EL (cell line): ENCODE measurements around the gene LYSMD4.
A peak's percentile ranks its signal among the peaks of the same experiment; 100 is the strongest.
"Not testable (repeated sequence)": the region's sequence is repeated elsewhere in the genome, so short reads cannot be mapped to it uniquely, and the experiment has no call there.

Source experiments
- DNase-seq: peaks from one replicate; pipeline ENCODE4 v3.0.0-alpha.2; 2016

LYSMD4 gene

DNA sequence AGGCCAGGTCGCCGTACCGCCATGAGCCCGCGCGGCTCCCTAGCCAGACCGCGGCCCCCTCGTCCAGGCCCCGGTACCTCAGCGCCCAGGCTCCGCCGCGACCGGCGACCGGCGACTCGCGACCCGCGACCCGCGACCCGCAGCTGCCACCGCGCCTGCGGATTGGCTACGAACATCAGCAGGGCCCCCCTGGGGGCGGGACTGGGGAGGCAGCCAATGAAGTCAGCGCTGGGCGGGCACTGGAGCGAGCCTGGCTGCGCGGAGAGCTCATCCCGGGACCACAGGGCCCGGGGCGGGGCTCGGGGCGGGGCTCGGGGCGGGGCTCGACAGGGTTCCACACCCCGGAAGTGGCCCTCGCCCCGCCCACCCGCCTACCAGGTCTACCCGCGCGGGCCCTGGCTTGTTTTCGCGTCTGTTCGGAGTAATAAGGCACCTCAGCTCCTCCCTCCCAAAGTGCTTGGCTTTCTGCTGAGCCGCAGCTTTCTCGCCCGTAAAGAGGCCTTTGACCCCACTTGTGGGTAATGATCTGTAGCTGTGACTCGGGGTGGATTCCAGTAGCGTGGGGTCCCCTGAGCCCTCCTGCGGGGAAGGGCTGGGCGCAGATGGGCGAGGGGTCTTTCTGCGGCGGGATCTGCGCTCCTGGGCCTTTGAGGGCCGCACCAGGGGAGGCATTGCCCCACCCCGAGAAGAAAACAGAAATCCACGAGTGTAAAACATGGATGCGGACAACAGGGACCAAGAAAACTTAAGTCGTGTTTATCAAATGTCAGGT is at the start of gene LYSMD4:
Gene LYSMD4, minus strand, starts transcription at position 170 of the 772 bp plus-strand sequence. CDS start 1,438 bp downstream, outside the sequence.
- peak; percentile 94 for DNase-seq

GRCh38 chr15:99782029-99782428 is 48.8 kb upstream of the LYSMD4 start:
- not testable (repeated sequence) for DNase-seq

- no peak for DNase-seq
These were observed 43.9 kb upstream of the LYSMD4 start for GRCh38 chr15:99777144-99777543.

DNA sequence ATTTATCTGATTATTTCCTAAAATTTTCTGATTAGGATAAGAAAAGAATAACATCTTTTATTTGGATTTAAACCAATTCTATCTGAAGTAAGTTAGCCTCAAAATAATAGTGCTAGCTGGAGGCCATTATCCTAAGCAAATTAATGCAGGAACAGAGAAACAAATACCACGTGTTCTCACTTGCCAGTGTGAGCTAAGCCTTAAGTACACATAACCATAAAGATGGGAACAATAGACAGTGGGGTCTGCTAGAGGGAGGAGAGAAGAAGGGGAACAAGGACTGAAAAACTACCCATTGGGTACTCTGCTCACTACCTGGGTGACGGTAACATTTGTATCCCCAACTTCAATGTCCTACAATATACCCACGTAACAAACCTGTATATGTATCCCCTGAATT is 31.3 kb upstream of the LYSMD4 start:
- no peak for DNase-seq

- DNase-seq: no peak
These were observed 30.6 kb upstream of the LYSMD4 start for GRCh38 chr15:99763827-99764226.

DNA sequence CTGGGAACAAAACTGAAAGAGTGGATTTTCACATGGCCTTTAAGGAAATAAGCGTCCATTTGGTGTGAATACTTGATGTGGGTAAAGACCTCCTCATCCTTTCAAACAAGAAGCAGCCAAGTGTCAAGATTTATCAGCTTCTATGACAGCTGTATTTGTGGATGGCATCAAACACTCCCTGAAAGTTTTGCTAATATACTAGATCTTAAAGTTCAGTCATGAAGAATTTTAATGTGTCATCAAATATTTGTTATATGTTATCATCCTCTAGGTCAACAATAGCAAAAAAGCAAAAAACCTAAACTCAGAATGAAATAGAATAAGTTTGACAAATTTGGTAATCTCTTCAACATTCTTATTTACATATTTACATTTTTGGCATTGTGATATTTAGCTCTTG is 29.1 kb upstream of the LYSMD4 start:
- DNase-seq: peak; percentile 20

DNA sequence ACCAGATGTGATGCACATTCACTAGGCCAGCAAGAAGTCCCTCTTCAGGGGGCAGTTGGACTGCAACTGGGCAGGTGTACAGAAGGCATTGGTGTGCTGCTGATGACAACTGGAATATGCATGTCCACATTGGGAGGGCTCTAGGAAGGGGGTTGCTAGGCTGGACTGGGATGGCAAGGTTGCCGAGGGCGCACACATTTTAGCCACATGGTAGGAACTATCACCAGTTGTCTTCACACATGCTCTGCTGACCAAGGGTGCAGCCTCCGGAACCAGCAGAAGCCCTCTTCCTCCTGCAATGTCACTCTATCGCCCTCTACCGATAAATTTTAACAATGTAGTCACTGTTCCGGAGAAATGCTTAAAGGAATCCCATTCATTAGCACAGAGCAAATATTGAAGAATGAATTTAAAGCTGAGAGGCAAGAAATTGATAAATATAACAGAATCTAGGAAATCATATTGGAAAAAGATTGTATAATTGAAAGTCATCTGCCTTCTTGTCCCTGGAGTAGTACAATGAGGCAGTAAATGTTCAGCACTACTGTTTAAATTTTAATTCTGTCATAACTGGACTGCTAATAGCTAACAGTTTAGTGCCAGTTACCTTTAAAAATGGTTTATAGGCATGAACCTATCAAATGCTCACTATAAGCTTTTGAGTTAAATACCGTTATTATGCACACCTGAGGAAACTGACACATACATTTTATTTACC is 22.6 kb upstream of the LYSMD4 start:
- peak; percentile 68 for DNase-seq

GRCh38 chr15:99753066-99753465 is 19.8 kb upstream of the LYSMD4 start:
- no peak for DNase-seq

GRCh38 chr15:99752556-99752955 is 19.3 kb upstream of the LYSMD4 start:
- no peak for DNase-seq

DNA sequence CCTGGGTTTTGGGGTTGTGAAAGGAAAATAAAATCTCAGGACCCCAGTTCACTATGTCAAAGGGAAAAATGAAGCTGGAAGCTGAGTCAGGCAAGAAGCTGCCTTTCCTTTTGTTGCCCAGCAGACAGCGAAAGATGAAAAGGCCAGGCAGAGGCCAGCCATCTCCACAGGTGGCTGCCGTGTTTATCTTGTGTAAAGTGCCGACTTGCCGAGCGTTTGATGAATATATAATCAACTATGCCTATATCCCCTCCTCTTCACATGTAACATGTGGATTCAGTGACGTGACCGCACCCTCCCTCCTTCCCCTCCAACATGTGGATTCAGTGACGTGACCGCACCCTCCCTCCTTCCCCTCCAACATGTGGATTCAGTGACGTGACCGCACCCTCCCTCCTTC is 17.1 kb upstream of the LYSMD4 start:
- not testable (repeated sequence) for DNase-seq

- DNase-seq: peak; percentile 19
These were observed 16.1 kb upstream of the LYSMD4 start for GRCh38 chr15:99749386-99749785.

- DNase-seq: no peak
These were observed 12.3 kb upstream of the LYSMD4 start for GRCh38 chr15:99745370-99746086.

DNA sequence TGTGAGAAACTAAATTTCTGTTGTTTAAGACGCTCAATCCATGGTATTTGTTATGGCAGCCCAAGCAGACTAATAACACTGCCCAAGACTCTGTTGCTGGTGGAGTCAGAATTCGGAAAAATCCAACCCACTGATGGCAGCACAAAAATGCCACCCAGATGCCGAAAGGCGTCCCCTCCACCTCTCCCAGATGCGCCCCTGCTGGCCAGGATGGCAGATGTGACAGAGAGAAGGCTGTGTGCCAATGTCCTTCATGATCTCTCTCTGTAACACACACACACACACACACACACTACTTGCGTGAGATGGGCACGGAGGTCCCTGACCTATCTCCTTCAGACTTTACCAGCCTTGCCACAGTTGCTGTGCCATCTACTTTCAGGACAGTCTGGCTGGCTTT is 10.9 kb upstream of the LYSMD4 start:
- DNase-seq: no peak

GRCh38 chr15:99741835-99742234 is 8.6 kb upstream of the LYSMD4 start:
- DNase-seq: no peak

- DNase-seq: no peak
These were observed 5.0 kb upstream of the LYSMD4 start for GRCh38 chr15:99738021-99738847.

GRCh38 chr15:99736702-99737101 is 3.5 kb upstream of the LYSMD4 start:
- DNase-seq: no peak

DNA sequence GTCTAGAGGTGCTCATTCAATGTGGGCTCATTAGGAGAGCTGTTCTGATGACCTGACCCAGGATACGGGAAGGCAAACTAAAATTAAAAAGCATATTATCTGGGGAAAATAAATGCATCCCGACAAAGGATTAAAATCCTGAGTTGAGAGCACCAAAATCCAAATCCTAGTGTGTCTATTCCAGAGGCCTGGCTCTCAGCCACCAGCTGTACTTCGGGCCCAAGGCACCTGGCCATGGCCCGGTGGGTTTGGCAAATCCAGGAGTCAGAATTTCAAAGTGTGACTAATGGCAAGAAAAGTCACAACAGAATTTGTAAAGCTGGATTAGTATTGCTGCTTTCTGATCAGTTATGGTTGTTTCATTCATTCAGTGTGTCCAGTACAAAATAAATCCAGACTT is 2.6 kb upstream of the LYSMD4 start:
- no peak for DNase-seq

- no peak for DNase-seq
These were observed 1.3 kb upstream of the LYSMD4 start for GRCh38 chr15:99734575-99734974.

DNA sequence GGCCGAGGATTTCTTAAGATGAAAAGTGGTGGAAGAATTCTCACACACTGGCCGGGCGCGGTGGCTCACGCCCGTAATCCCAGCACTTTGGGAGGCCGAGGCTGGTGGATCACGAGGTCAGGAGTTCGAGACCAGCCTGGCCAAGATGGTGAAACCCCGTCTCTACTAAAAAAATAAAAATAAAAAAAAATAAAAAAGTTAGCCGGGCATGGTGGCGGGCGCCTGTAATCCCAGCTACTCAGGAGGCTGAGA is 729 bp upstream of the LYSMD4 start:
- DNase-seq: not testable (repeated sequence)

DNA sequence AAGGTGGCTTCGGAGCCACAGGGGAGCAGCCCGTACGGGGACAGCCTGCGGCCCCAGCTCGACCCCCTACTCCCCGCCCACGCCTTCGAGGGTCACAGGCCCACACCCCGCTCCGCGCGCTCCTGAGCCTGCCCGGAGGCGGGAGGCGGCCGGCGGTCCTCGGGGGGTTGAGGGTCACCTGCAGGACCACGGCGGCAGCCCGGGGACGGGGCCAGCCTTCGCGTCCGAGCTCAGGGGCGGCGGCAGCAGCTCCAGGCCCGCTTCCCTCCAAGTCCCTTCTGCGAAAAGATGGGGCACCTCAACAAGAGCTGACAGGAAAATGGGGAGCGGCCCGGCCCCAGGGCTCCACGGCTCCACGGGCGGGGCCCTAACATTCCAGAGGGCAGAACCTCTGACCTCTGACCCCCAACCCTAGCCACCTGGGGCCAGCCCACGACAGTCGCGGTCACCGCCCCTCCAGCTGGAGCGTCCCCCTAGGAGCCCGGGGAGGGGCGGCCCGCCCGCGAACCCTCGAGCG is 428 bp downstream of the LYSMD4 start:
- DNase-seq: peak; percentile 18

DNA sequence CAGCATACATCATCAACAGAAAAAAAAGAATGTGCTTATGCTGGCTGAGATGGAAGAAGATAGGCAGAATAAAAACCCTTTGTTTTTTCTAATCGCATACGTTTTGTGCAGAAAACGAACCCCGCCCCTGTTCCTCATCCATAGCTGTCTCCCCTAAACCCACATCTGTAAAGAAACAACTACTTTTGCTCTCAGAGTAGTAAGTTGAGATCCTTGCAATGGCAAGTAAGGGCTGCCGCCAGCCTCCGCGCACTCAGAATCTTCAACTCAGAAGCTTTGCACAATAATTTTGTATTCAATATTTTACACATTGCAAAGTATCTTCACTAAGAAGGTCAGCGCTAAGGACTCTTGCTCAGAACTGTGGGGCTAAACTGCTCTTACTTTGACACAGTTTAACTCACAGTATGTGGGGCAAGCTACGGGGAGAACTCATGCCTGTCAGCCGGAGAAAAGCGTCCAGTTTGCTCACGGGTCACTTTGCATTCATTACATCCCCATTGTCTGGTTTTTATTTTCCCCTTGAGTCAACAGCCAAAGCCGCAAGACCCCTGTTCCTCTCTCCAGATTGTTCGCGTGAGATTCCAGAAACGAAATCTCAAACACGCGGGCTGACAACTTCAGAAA is 1.0 kb downstream of the LYSMD4 start:
- peak; percentile 14 for DNase-seq
